SK-N-DZ (cell line): Measurements from ENCODE around the gene CHRNE.

Experiments
- DNase-seq: peaks from one replicate; pipeline ENCODE4 v3.0.0-alpha.2; 2015; ENCODE audit warnings: low spot score

The CHRNE gene

GRCh38 chr17:4856937-4857314, 46.0 kb downstream of the CHRNE start:
- no peak for DNase-seq

GRCh38 chr17:4856271-4856936, 46.5 kb downstream of the CHRNE start:
- peak; percentile 62 for DNase-seq

GRCh38 chr17:4854111-4854681, 48.7 kb downstream of the CHRNE start:
- DNase-seq, result peak; percentile 87

GRCh38 chr17:4853208-4853671, 49.7 kb downstream of the CHRNE start:
- no peak for DNase-seq

GRCh38 chr17:4852567-4853207, 50.2 kb downstream of the CHRNE start:
- DNase-seq, result no peak

GRCh38 chr17:4851084-4851483, 51.8 kb downstream of the CHRNE start:
- DNase-seq, result no peak

GRCh38 chr17:4850246-4850645, 52.7 kb downstream of the CHRNE start:
- no peak for DNase-seq

GRCh38 chr17:4849011-4849536, 53.8 kb downstream of the CHRNE start:
- no peak for DNase-seq
